ENCODE results near the gene CHRNA3. TPM values are rescaled to one million over a fixed set of nuclear protein-coding genes. Genes with fewer than 3 reads are reported as not detected.

Gene CHRNA3
- total RNA-seq, 1 experiment from 2014 or later: not detected

DNA sequence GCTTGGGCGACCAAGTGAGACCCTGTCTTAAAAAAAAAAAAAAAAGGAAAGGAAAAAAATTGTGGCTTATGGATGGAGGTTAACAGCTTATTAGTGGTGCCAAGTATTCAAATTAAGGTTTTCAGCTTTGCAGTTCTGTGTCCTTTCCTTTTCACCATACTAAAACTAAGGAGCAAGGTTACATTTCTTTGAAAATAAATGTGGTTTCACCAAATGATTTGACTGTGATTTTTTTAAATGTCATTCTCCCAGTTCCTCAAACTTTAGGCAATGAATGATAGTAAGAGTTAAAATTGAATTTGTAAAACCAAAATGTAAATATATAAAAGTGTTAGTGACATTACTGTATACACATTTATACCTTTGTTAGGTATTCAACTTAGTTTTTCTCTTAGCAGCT, 45.9 kb downstream of the CHRNA3 start:
- DNase-seq (ENCODE audit: low read depth, low spot score) (no peak), ATAC-seq (no peak)
- no TSS peak for BruUV-seq (replicated peaks)
- TF ChIP-seq SRF (IDR thresholded peaks at IDR 0.05; ENCODE audit: low read depth) (no peak), TCF7L2 (IDR thresholded peaks at IDR 0.05; ENCODE audit: borderline replicate concordance, extremely low read depth, insufficient read depth, insufficient read length) (no peak), FOSL1 (IDR thresholded peaks at IDR 0.05; ENCODE audit: low read depth) (no peak), ELF1 (IDR thresholded peaks at IDR 0.05; ENCODE audit: borderline replicate concordance, low read depth) (no peak), CTCF (IDR thresholded peaks at IDR 0.05 in 2 of 3, conservative IDR thresholded peaks at IDR 0.05 in 1 of 3; ENCODE audit: borderline replicate concordance in 1 of 3, insufficient read depth in 1 of 3, low read depth in 2 of 3, low read length in 2 of 3) (no peak), SP1 (IDR thresholded peaks at IDR 0.05; ENCODE audit: low read depth) (no peak), EZH2phosphoT487 (IDR thresholded peaks at IDR 0.05; ENCODE audit: borderline replicate concordance) (no peak), CBX3 (IDR thresholded peaks at IDR 0.05; ENCODE audit: low read depth) (no peak), POLR2A (IDR thresholded peaks at IDR 0.05; ENCODE audit: borderline replicate concordance, extremely low read depth, insufficient read depth, insufficient read length) (no peak), RAD21 (IDR thresholded peaks at IDR 0.05; ENCODE audit: low read depth) (no peak)
- TF ChIP-seq, protein P1, sequence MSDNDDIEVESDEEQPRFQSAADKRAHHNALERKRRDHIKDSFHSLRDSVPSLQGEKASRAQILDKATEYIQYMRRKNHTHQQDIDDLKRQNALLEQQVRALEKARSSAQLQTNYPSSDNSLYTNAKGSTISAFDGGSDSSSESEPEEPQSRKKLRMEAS (IDR thresholded peaks at IDR 0.05): no peak
- TF ChIP-seq, protein P2, sequence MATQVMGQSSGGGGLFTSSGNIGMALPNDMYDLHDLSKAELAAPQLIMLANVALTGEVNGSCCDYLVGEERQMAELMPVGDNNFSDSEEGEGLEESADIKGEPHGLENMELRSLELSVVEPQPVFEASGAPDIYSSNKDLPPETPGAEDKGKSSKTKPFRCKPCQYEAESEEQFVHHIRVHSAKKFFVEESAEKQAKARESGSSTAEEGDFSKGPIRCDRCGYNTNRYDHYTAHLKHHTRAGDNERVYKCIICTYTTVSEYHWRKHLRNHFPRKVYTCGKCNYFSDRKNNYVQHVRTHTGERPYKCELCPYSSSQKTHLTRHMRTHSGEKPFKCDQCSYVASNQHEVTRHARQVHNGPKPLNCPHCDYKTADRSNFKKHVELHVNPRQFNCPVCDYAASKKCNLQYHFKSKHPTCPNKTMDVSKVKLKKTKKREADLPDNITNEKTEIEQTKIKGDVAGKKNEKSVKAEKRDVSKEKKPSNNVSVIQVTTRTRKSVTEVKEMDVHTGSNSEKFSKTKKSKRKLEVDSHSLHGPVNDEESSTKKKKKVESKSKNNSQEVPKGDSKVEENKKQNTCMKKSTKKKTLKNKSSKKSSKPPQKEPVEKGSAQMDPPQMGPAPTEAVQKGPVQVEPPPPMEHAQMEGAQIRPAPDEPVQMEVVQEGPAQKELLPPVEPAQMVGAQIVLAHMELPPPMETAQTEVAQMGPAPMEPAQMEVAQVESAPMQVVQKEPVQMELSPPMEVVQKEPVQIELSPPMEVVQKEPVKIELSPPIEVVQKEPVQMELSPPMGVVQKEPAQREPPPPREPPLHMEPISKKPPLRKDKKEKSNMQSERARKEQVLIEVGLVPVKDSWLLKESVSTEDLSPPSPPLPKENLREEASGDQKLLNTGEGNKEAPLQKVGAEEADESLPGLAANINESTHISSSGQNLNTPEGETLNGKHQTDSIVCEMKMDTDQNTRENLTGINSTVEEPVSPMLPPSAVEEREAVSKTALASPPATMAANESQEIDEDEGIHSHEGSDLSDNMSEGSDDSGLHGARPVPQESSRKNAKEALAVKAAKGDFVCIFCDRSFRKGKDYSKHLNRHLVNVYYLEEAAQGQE (IDR thresholded peaks at IDR 0.05; ENCODE audit: low read depth): no peak
- TF ChIP-seq, protein P3, sequence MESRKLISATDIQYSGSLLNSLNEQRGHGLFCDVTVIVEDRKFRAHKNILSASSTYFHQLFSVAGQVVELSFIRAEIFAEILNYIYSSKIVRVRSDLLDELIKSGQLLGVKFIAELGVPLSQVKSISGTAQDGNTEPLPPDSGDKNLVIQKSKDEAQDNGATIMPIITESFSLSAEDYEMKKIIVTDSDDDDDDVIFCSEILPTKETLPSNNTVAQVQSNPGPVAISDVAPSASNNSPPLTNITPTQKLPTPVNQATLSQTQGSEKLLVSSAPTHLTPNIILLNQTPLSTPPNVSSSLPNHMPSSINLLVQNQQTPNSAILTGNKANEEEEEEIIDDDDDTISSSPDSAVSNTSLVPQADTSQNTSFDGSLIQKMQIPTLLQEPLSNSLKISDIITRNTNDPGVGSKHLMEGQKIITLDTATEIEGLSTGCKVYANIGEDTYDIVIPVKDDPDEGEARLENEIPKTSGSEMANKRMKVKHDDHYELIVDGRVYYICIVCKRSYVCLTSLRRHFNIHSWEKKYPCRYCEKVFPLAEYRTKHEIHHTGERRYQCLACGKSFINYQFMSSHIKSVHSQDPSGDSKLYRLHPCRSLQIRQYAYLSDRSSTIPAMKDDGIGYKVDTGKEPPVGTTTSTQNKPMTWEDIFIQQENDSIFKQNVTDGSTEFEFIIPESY (IDR thresholded peaks at IDR 0.05; ENCODE audit: extremely low read depth, insufficient replicate concordance, low read length): no peak
- no peak overlapping the region for H3K9ac ChIP-seq (ENCODE audit: low read length)
- intact Hi-C loops (cut with micrococcal nuclease): no loop called here
- ChIA-PET POLR2A (interaction anchor here (0.8 to 1.0 kb wide), 2 partner anchors 9 to 10 kb away, joined by 4 read pairs; partner anchors contain the start of gene CHRNA5), CTCF (interaction anchor here (1.6 kb wide), 1 partner anchor 10 kb away, joined by 6 read pairs; the partner anchor contains the start of gene CHRNA5), RAD21 (ENCODE audit: low non-redundant PET in 1 of 2, low total read pairs in 2 of 2, uncharacterized antibody in 2 of 2, unreplicated experiment in 2 of 2) (no interaction called here)
- no peak overlapping the region for H2AFZ ChIP-seq (ENCODE audit: low read depth, low read length, poor library complexity, severe bottlenecking)
- no peaks in the 10 kb centered on the region for H3K4me1 ChIP-seq (ENCODE audit: control insufficient read depth in 1 of 2, insufficient read depth in 2 of 2, low read length in 2 of 2)
- H4K20me1 ChIP-seq (ENCODE audit: insufficient read depth): no peaks in the 10 kb centered on the region; the same call in 1 of the 2 replicates
- H3K36me3 ChIP-seq (ENCODE audit: control insufficient read depth in 1 of 2, insufficient read depth in 2 of 2, low read length in 2 of 2): no peaks in the 10 kb centered on the region
- H3K27me3 ChIP-seq (ENCODE audit: insufficient read depth, low read length): no peaks in the 10 kb centered on the region
- no peak overlapping the region for H3K4me3 ChIP-seq (replicated peaks in 1 of 2; ENCODE audit: low read depth in 1 of 2, low read length in 2 of 2)
- H3K4me2 ChIP-seq (ENCODE audit: low read length): no peak overlapping the region
- H3K9me2 ChIP-seq (ENCODE audit: insufficient read depth): no peaks in the 10 kb centered on the region
- H3K27ac ChIP-seq (ENCODE audit: low read depth, low read length): no peak overlapping the region
- no peaks in the 10 kb centered on the region for H3K9me3 ChIP-seq (ENCODE audit: control insufficient read depth in 1 of 2, insufficient read depth in 1 of 2, low read depth in 1 of 2, low read length in 2 of 2)
- peaks cover 57% of the 10 kb centered on the region for H3K79me2 ChIP-seq (ENCODE audit: insufficient read depth, low read length)

All from HCT116 (cell line).